Left lobe of liver (tissue), 2 donors: Measurements from ENCODE around the gene SLC24A3. TPM values are rescaled to one million over a fixed set of nuclear protein-coding genes. Genes with fewer than 3 reads are reported as not detected.

ENCODE experiments used
- ATAC-seq: fragments of 200-7000 bp; cut with Tn5 transposase; one replicate; pipeline ENCODE4 v1.9.1; 2020; ENCODE audit warnings: mild to moderate bottlenecking, moderate library complexity
- DNase-seq: peaks from one replicate; pipeline ENCODE4 v3.0.0-alpha.2; 2020; ENCODE audit warnings: low spot score
- total RNA-seq: library from RNA; stranded (reverse); gene quantifications from one replicate; pipeline ENCODE4 v1.2.1, GENCODE V29; 2021
- donor health status: DM: no; HTN: no; CAD: no; lungs with moderate emphysema.
- donor health status: DM: no; HTN: yes; CAD: no.

Gene SLC24A3
- total RNA-seq, 1 donor from 2014 or later = 0.35 TPM

DNA sequence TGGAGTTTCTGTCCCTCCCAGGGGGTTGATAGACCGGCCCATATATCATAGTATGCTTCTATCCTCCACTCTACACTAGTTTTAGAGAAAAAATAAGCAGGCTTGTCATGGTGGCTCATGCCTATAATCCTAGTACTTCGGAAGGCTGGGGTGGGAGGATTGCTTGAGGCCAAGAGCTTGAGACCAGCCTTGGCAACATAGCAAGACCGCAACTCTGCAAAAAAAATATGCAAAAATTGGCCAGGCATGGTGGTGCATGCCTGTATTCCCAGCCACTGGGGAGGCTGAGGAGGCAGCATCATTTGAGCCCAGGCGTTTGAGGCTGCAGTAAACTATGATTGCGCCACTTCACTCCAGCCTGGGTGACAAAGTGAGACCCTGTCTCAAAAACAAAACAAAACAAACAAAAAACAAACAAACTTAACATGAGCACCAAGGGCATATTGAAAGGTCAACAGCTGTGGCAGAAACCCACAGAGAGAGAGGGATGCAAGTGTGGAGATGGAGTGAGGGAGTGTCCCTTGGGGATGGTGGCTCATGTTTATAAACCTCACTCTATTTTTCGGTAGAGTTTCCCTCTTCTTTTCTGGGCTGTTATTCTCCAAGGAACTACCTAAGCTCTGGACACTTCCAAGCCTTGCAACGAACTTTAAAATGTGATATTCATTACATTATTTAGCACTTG, 24.1 kb downstream of the SLC24A3 start:
- ATAC-seq (no peak), DNase-seq (no peak)

DNA sequence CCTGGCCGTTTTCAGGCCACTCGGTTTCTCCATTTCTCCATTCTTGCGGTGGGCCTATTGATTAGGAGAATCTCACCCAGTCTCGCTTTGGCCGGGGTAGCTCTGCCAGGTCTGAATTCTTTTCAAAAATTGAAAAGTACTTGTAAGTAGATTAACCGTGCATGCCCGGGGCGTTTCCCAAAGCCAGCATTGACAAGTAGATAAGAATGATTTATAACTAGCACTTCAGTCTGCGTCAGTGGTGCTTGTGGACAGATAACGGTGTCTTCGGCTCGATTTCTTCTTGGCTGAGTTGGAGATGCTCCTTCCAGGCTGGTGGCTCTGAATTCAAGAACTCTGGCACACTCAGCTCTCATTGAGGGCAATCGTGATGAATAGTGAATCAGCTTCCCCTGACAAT, 29.0 kb downstream of the SLC24A3 start:
- no peak for ATAC-seq
- DNase-seq = no peak

DNA sequence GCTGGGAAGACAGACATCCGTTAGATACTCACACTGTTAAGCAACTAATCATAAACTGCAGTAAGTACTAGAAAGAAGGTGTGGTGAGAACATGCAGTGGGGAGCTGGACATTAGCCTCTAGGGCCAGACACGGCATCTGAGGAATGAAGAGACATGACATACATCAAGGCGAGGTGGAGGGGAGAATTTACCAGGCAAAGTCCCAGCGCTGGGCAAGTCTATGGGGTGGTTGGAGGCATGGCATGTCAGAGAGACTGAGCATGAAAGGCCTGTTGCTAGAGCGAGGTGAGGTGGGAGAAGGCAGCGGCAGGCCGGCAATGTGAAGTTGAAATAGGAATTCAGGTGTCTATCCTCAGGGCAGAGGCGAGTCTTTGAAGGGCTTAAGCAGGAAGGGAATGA, 31.8 kb downstream of the SLC24A3 start:
- ATAC-seq = no peak

DNA sequence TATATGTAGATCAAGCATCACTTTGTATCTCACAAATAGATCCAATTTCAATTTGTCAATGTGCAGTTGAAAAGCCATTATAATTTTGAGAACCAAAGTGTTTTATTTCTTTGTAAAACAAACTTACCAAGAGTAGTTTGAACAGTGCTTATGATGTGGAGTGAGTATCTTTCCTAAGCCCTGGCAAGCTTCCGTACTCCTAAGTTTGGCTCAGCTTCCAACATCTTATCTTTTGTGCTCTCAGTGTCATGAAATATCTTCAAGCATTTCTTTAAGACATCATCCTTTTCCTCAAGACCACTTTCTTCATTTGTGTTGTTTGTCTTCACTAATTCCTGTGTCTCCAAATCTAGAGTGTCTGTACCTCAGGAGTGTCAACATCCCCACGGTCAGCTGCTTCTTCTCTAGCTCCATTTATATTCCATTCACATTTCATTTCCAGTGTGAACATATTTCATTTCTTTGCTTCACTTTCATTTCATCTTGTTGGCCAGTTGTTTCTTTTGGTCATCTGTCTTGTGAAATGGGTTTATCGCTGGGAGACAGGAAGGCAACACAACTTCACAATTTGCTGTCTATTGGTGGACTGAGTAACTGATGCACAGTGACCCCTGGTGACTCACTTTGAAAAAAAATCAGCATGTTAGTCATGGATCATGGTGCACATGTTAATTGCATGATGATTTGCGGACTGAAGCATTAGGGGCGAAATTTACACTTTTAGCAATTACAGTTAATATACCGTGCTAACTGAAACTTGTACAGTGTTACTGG, 36.9 kb downstream of the SLC24A3 start:
- DNase-seq (no peak), ATAC-seq (no peak)

More for the DNA sequence above, 31.8 kb downstream of the SLC24A3 start:
- DNase-seq = no peak

DNA sequence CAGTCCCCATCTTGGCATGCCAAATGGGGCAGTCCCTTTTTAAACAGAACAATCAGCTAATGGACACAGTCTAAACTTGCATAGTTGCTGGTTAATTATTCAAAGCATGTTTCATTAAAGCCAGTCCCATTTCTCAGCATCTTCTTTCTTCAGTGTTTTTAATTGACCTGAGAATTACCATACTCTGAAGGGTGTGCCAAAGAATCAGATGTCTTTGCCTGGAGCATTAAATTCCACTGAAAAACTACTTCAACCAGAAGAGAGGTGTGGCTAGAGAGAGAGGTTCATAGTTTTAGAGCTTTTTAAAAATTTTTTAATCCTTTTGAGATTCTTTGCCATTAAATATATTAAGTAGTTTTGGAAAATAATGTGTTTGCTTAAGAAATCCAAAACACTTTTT, 37.9 kb downstream of the SLC24A3 start:
- ATAC-seq (no peak), DNase-seq (no peak)

DNA sequence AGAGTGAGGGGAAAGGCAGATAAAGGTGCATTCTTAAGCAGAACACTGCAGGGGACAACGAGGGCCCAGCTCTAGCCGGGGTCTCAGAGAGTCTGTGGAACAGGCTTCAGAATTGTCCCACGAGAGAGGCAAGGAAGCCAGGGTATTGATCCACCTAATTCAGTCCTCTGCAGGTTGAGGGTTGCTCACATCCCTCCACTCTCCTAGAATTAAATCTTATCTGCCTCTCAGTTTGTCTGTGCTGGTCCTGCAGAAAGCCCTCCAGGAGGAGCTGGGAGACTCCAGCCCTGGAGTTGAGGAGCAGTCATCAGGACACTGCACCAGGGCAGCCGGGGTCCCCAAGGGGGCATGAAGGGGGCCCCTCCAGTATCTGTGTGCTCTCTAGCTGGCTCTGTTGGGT, 39.1 kb downstream of the SLC24A3 start:
- no peak for ATAC-seq

DNA sequence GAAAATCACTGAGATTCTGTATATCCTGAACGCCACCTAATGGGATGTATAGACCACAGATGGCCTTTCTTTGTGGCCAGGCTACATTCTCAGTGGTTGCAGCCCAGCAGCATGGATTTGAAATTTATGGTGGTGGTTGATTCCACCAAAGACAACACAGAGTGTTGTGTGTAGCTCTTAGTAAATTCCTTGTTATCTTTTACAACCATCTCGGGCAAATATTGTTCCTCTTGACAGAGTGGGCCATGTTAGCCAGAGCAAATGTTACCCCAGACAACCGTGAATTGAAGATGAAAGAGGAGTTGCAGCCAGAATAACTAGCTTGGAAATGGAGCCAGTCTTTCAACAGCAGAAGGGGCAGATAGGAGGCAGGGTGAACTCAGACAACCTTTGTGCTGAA, 39.5 kb downstream of the SLC24A3 start:
- DNase-seq = no peak
- ATAC-seq = no peak

More for the DNA sequence above, 39.1 kb downstream of the SLC24A3 start:
- DNase-seq = no peak

DNA sequence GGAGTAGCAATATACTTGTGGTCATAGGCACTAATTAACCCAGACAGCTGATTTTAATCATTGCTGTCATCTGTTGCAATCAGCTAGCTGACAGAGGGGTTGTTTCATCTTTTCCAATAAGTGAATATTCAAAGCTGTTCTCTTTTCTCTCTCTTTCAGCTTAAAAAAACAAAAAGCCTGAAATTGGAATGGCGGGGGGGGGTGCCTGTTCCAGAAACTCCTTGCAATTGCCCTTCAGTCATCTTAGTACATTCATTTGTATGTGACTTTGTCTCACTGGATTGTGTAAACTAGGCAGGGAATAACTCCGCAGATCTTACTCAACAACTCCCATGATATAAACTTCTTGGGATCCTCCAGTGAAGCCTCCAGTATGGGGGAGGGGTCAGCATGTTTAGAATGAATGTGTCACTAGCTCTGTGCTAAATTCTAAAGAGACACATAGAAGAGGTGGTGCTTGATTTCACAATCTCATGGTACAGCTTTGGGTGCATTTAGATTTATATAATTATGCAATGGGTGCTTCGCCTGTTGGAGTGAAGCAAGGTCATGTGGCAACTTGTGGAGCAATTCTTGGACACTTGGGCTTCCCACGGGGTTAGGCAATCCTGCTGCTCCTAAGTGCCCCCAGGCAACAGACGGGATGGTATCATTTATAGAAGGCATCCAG, 40.1 kb downstream of the SLC24A3 start:
- ATAC-seq (peak; percentile 19), DNase-seq (no peak)

DNA sequence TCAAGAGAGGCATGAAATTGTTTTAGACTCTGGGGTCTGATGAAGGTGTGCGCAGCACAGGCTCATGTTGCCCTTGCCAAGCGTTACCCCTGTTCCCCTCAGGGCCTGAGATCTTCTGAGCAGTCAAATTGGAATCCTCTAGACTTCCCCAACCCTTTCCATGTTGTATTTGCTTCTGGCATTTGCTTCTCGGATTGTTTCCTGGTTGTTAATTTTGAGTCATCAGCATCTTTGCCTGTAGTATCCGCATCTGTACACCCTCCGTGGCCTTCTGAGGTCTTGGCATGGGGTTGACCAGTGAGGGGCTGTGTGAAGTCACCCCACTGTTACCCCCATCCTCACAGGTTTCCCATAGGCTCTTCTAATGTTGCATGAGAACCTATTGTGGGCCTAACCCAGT, 40.9 kb downstream of the SLC24A3 start:
- DNase-seq = no peak
- no peak for ATAC-seq

DNA sequence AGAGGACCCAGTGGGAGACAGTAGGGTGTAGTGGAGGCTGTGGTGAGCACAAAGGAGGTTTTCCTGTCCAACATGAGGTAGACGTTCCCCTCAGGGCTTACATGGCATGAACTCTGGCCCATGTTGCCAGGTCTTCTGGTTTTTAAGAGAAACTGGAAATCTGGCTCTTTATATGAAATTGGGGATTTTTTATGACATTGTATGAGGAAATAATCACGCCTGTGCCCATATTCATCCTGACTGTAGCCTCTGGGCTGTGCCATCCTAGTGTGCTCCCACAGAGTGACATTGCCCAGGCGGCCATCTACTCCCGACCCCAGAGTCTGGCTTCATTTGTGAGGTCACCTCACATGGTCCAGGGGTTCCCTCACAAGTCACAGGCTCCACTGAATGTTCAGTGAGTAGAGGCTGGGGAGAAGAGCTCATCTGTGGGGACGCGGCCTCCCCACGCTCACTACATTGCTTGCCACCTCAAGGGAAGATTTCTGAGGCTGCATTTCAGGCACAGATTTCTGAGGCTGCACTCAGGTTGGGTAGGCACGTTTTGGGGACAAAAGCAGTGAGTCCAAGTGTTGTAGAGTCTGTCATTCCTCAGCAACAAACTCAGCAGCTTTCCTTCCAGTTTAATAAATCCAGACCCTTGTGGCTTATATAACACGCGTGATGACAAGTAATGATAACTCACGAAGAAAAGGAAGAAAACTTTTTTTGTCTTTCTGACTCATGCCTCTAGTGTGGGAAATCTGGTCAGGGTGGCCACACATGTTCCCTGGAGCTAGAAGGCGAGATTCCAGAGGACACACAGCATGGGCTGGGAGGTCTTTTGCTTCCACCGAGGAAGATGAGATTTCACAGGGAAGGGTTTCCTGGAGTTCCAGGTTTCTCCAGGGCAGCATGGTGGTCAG, 41.7 kb downstream of the SLC24A3 start:
- ATAC-seq = no peak

DNA sequence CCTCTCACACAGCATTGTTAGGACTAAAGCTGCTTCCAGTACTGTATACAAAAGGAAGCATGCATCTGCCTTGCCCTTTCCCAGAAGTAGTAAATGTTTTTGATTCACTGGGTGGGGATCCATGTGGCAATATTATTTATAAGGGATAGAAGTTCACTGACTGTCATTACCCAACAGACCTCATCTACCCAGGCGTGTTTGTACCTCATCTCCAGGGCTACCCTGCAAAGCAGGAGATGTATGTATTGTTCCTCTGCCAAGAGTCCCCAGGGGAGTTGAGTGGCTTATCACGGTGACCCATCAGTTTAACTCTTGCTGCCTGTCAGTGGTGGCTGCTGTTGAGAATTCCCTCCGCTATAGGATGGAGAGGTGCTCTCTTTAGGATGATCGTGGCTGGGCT, 42.5 kb downstream of the SLC24A3 start:
- DNase-seq (no peak), ATAC-seq (no peak)

More for the DNA sequence above, 41.7 kb downstream of the SLC24A3 start:
- no peak for DNase-seq

DNA sequence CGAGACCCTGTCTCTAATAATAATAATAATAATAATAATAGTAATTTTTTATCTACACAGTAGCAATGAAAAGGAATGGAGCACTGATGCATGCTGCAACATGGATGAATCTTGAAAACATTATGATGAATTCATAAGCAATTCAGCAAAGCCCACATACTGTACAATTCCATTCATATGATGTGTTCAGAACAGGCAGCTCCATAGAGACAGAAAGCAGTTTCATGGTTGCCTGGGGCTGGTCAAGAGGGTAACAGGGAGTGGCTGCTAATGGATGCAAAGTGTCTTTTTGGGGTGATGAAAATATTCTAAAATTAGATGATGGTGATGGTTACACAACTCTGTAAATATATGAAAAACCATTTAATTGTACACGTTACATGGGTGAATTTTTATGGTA, 43.6 kb downstream of the SLC24A3 start:
- ATAC-seq (no peak), DNase-seq (no peak)

DNA sequence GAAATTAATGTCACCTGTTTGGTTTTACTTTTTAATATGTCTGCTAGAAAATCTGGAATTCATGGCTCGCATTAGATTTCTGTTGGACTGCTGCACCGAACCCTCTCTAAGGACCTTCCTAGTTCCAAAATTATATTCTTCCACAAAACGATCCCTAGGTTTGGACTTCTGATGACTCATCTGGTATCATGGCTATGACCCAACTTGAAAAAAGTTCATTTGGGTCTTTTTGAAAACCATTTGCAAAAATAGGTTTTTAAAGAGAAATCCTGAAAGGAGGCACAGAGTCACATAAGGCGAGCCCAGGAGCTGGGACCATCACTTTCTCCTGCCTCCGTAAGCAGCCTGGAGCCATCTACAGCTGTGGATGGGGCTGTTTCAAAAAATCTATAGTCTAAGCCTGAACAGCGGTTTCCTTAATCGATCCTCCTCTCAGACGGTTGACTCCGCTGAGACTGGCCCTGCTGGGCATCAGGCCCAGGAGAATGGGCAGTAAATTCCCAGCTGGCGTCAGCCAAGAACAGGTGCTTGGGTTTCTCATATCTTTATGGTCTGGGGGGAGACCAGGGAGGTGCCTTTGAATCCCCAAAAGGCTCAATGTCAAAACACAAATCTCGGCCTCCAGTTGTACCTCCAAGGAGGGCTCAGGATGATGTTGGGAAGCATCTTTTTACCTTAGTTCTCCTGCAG, 44.6 kb downstream of the SLC24A3 start:
- ATAC-seq (no peak), DNase-seq (no peak)

DNA sequence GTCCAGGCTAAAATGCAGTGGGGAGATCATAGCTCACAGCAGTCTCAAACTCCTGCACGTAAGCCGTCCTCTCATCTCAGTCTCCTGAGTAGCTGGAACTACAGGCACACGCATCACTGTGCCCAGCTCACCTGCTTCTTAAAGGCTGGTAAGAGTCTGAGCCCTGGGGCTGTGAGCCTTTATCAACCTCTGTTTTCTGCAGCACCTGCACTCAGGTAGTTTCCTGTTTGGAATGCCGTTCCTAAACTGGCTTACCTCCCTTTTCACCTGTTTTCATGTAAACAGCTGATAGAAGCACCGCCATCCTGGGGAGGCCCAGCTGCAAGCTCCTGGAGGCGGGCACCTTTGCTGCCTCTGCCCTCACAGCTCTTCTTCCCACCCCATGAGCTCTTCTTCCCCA, 45.4 kb downstream of the SLC24A3 start:
- ATAC-seq (no peak), DNase-seq (no peak)

DNA sequence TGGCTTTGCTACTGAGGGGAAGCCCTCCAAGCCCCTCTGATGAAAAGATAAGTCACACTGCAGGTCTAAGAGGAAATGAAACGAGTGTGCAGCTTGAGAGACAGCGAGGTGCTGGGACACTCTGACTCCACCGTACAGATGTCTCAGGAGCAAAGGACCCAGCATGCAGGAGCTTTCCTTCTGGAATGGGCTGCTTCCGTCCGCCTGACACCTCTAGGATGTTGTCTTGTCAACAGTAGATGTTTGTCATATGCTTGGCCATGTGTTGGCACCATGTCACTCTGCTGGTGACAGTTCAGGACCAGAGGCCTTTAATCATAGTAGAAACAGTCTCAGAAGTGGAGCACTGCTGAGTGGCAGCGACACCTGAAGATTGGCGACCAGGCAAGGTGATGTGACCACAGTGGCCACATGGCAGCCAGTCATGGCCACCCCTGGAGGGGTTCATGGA, 46.7 kb downstream of the SLC24A3 start:
- no peak for ATAC-seq
- DNase-seq = no peak

DNA sequence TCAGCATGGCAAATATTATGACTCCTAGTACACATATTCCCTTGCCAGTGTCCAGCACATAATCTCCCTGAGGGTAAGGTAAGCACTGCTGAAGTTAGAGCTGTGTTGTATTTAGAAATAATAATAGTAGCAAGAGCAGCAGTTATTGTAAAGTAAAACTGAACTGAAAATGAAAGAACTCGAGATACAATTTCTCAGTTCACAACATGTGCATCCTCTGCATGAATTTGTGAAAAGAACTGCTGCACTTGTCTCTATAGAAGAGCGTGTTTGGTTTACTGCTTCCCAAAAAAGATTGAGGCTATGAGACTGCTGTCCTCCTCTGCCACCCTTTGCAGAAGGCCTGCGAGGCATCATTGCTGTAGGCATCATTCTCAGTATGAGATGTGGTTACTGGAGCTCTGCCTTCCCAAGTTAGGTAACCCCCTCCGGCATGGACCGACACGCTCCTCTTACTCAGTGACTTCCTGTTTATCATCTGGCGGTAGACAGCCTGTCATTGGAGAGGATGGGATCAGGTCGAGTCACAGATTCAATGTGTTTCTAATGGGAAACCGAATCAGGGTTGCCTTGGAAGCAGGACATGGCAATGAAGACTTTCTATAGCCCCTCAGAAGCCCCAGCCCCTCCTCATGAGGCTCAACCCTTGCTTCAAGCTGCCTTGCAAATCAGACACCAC, 48.1 kb downstream of the SLC24A3 start:
- ATAC-seq (no peak), DNase-seq (no peak)

DNA sequence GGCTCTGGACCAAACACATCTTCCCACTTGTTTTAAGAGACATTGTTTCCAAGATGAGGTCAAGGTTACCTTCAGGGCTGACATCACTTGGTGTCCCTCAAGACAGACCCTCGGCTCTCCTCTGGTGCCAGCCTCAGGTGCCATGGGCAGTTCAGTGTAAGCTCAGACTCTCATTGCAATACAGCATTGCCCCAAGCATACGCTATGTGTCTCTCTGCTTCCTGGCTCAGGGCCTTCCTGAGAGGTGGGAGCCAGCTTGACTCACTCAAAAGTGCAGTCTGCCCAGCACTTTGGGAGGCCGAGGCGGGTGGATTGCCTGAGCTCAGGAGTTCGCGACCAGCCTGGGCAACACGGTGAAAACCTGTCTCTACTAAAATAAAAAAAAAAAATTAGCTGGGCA, 51.7 kb downstream of the SLC24A3 start:
- DNase-seq (no peak), ATAC-seq (no peak)

DNA sequence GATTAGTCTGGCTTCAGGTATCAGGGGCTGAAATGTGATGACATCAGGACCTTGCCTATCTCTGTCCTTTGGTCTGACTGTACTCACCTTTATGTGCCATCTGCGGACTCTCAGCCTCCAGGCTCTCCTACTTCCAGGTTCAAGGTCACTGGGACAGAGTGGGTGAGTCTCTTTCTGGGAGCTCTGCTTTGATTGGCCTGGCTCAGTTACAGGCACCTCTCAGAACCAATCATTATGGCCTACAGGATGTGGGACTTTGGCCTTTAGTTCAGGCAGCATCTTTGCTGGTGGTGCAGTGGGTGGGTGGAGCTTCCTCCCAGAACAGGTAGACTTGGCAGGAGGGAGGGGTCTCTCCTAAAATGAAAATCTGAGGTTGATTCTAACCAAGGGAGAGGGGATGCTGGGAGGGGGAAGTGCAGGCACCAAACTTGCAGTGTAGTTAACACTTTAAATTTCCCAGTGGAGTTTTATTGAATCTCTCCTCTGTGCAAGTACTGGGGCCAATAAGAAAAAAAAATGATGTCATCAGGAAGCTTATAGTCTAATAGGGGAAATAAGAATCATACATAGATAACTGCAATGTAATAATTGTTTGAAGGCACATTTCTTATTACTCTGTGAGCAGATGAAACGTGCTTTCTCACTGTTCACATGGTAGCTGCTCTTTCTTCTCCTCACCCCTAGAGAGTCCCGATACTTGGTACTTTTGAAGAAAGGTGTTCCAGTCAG, 53.4 kb downstream of the SLC24A3 start:
- no peak for ATAC-seq
- DNase-seq = no peak

DNA sequence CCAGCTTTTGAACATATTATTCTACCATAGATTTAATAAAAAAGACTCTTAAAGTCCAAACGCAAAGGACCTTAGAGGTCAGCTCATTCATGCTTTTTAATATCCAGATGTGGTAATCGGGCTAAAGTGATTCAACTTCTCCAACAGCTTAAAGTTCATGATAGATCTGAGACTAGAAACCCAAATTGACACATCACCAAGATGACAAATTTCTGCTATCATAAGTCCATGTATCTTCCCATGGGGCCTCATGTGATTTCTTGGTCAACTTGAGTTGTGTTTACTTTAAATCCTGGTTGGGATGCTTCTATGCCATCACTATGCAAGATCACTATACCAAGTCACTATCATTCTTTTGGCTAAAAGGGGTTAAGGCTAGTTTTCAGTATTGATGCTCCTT, 56.0 kb downstream of the SLC24A3 start:
- DNase-seq = no peak
- no peak for ATAC-seq
